Panc1 (cell line): ENCODE data around the gene SMOC2. TPM values are rescaled to one million over a fixed set of nuclear protein-coding genes. Genes with fewer than 3 reads are reported as not detected.

Experiments
- ATAC-seq: fragments of 200-7000 bp; cut with Tn5 transposase; 2 replicates; pipeline ENCODE4 v1.9.1; 2020; ENCODE audit warnings: mild to moderate bottlenecking, moderate library complexity
- BruUV-seq: library from RNA; stranded (reverse); fragments of 400-500 nt; replicated peaks from 2 replicates; lab custom pipeline; 2021; lab: Mats Ljungman, UMichigan
- CTCF ChIA-PET: fragments of 300-600 bp; sonication (Branson Sonifier 250); formaldehyde crosslinking; loops from one replicate; lab custom pipeline; 2022; ENCODE audit warnings: antibody characterized with exemption; lab: Charles Lee
- POLR2A ChIA-PET: fragments of 300-600 bp; sonication (Branson Sonifier 250); formaldehyde crosslinking; loops from one replicate; lab custom pipeline; 2022; ENCODE audit warnings: antibody characterized with exemption; lab: Charles Lee
- DNase-seq: peaks from one replicate; pipeline ENCODE4 v3.0.0-alpha.2; 2010; ENCODE audit warnings: low read depth, low spot score
- H3K27ac ChIP-seq: 2 replicates; pipeline ENCODE4 v1.5.1; 2011; ENCODE audit warnings: mild to moderate bottlenecking, low read length, inconsistent platforms
- H3K27me3 ChIP-seq: fragments of 200-500 bp; sonication (Bioruptor generic); 2 replicates; pipeline ENCODE4 v1.6.0; 2014; ENCODE audit warnings: low read length, inconsistent platforms; ENCODE audit not compliant: control insufficient read depth, insufficient read depth
- H3K36me3 ChIP-seq: fragments of 200-500 bp; sonication (Bioruptor generic); 2 replicates; pipeline ENCODE4 v1.5.1; 2014; ENCODE audit warnings: inconsistent platforms, mild to moderate bottlenecking, low read length, moderate library complexity; ENCODE audit not compliant: control insufficient read depth, insufficient read depth
- H3K4me1 ChIP-seq: 2 replicates; pipeline ENCODE4 v1.5.1; 2011; ENCODE audit warnings: inconsistent platforms, mild to moderate bottlenecking, low read length, moderate library complexity; ENCODE audit not compliant: control insufficient read depth, insufficient read depth
- H3K4me3 ChIP-seq, 2 experiments: 2 replicates each; pipeline ENCODE4 v1.5.1; 2011 to 2012; ENCODE audit warnings: low read depth in 2 of 2, low read length in 2 of 2, mild to moderate bottlenecking in 2 of 2, inconsistent platforms in 1 of 2, moderate library complexity in 1 of 2
- H3K9me3 ChIP-seq: fragments of 200-500 bp; sonication (Bioruptor generic); 2 replicates; pipeline ENCODE4 v1.5.1; 2014; ENCODE audit warnings: low read depth, mild to moderate bottlenecking, inconsistent platforms, low read length, moderate library complexity; ENCODE audit not compliant: control insufficient read depth, insufficient read depth
- CTCF ChIP-seq: fragments of 450-650 bp; IDR thresholded peaks from 2 replicates; pipeline ENCODE4 v1.5.1; 2017; ENCODE audit warnings: mild to moderate bottlenecking
- POLR2AphosphoS5 ChIP-seq: IDR thresholded peaks from 2 replicates; pipeline ENCODE4 v1.6.1; 2012; ENCODE audit warnings: mild to moderate bottlenecking, low read depth, low read length, moderate library complexity
- REST ChIP-seq, 2 experiments: IDR thresholded peaks; 2 replicates each; pipeline ENCODE4 v1.6.1; 2011 to 2012; ENCODE audit warnings: low read depth in 2 of 2, control low read depth in 1 of 2, low read length in 1 of 2, mild to moderate bottlenecking in 1 of 2, moderate library complexity in 1 of 2; ENCODE audit not compliant: insufficient read depth in 1 of 2
- SIN3A ChIP-seq: IDR thresholded peaks from 2 replicates; pipeline ENCODE4 v1.6.1; 2012; ENCODE audit warnings: low read depth, mild to moderate bottlenecking, low read length, moderate library complexity, borderline replicate concordance; ENCODE audit not compliant: insufficient read depth
- TCF7L2 ChIP-seq: IDR thresholded peaks from 2 replicates; pipeline ENCODE4 v1.6.1; 2011; ENCODE audit warnings: mild to moderate bottlenecking, low read depth, low read length, inconsistent platforms
- in situ Hi-C: cut with HindIII; loops from 2 replicates; pipeline ENCODE4 v1.10.0; 2016; ENCODE audit warnings: low sequenced_read_pairs, low pct_unique_long_range_greater_than_20kb
- intact Hi-C: fragments of 100-400 bp; cut with micrococcal nuclease; formaldehyde crosslinking; loops from one replicate; pipeline ENCODE4 v1.10.0; 2022; ENCODE audit not compliant: unreplicated experiment
- total RNA-seq: library from RNA; stranded (reverse); gene quantifications from one replicate; pipeline ENCODE4 v1.2.1, GENCODE V29; 2021; ENCODE audit not compliant: unreplicated experiment

SMOC2 gene
- total RNA-seq, 1 experiment from 2014 or later: 0.13 TPM

GRCh38 chr6:168541307-168541706 lies 100.3 kb downstream of the SMOC2 start:
- no peak for TF ChIP-seq SIN3A
- no peak for TF ChIP-seq REST (IDR thresholded peaks at IDR 0.05; ENCODE audit: insufficient read depth in 1 of 2, low read depth in 2 of 2, low read length in 1 of 2)
- no peak for TF ChIP-seq TCF7L2
- no peak for TF ChIP-seq CTCF
- no peak for TF ChIP-seq POLR2AphosphoS5
- Histone ChIP-seq H3K36me3 (no peaks in the 10 kb centered on the region), H3K4me3 (no peak overlapping the region), H3K27me3 (peaks cover 14% of the 10 kb centered on the region), H3K27ac (no peak overlapping the region), H3K9me3 (no peaks in the 10 kb centered on the region), H3K4me1 (no peaks in the 10 kb centered on the region)
- no TSS peak for BruUV-seq
- in situ Hi-C loops: no loop called here
- CTCF ChIA-PET: no interaction called here
- DNase-seq (no peak), ATAC-seq (no peak)
- POLR2A ChIA-PET: no interaction called here
- intact Hi-C loops: no loop called here

DNA sequence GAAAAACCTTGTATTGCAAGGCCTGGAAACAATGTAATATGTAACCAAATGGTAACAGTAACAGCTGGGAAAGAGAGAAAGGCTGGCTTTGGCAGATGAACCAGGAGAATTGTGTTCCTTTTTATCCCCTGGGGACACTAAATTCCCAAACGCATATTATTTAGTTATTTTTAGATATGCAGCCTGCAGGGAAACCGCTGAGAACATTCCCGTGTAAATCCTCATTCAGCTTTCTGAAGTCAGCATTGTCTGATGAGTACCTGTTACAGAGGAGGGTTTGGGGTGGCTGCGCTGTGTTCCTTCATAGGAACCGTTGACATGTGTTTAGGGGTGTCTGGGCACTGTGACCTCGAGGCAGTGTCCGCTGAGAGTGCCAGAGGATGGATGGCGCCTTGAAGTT lies 101.3 kb downstream of the SMOC2 start:
- intact Hi-C loops (no loop called here), in situ Hi-C loops (no loop called here)
- Histone ChIP-seq H3K27ac (no peak overlapping the region), H3K27me3 (peaks cover 14% of the 10 kb centered on the region), H3K4me3 (no peak overlapping the region), H3K9me3 (no peaks in the 10 kb centered on the region), H3K36me3 (no peaks in the 10 kb centered on the region), H3K4me1 (no peaks in the 10 kb centered on the region)
- POLR2A ChIA-PET: no interaction called here
- ATAC-seq (no peak), DNase-seq (no peak)
- CTCF ChIA-PET: no interaction called here
- BruUV-seq: no TSS peak
- TF ChIP-seq SIN3A (no peak), POLR2AphosphoS5 (no peak), TCF7L2 (no peak), REST (IDR thresholded peaks at IDR 0.05; ENCODE audit: insufficient read depth in 1 of 2, low read depth in 2 of 2, low read length in 1 of 2) (no peak), CTCF (no peak)
